Measurements from ENCODE around the gene NECTIN3. TPM values are rescaled to one million over a fixed set of nuclear protein-coding genes. Genes with fewer than 3 reads are reported as not detected.

Gene NECTIN3
- total and polyA plus RNA-seq, 2 of the 4 experiments (the other 2 are of a cell fraction): 34.7 to 155 TPM

DNA sequence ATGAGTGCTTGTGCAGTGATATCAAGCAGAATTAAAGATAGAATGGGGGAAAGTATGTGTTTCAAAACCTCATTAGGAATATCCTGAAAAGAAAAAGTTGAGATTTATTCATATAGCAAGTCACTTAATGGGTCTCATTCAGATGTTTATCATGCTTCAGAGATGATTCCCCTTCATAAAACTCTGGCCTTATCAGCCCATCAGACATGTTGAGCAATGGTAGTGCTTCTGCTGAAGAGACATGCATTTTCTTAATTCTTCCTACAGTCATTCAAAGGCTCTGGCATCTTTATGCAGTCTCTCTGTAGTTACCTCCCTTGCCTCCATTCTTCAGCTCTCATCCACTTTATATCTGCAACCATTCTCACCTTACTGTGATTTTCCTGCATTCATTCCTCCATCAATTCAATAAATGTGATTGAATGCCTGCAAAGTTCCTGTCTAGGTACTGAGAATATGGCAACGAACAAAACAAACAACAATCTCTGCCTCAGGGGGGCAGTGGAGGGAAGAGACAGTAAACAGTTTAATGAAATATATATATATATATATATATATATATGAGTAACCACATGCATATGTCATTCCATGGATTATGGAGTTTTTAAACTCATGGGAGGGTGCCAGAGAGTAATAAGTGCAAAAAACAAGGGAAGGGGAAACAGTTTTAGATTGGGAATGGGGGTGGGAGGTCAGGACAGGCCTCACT, 138.5 kb downstream of the NECTIN3 start:
- no peak overlapping the region for H2AK9ac ChIP-seq (replicated peaks; ENCODE audit: low read depth, low read length, poor library complexity)
- ATAC-seq (ENCODE audit: low read depth) (peak; percentile 67), DNase-seq (peak; percentile 76)
- CTCF ChIA-PET: no interaction called here
- H3K27ac ChIP-seq (ENCODE audit: insufficient read depth, low read length): no peak overlapping the region
- H3K4me3 ChIP-seq (ENCODE audit: insufficient read depth, low read depth, low read length): no peak overlapping the region
- H3K9ac ChIP-seq (ENCODE audit: low read depth, low read length): no peak overlapping the region
- no peaks in the 10 kb centered on the region for H3K36me3 ChIP-seq (ENCODE audit: control insufficient read depth, insufficient read depth, low read length)
- no peaks in the 10 kb centered on the region for H3K9me3 ChIP-seq (ENCODE audit: control insufficient read depth, insufficient read depth, low read length)
- no peak overlapping the region for H3K14ac ChIP-seq (replicated peaks; ENCODE audit: low read depth, low read length)
- in situ Hi-C loops (cut with MboI; ENCODE audit: low sequenced_read_pairs): no loop called here
- POLR2A ChIA-PET (ENCODE audit: unreplicated experiment): no interaction called here
- no peak overlapping the region for H4K5ac ChIP-seq (ENCODE audit: low read depth, low read length)
- H3K27me3 ChIP-seq (ENCODE audit: control insufficient read depth, insufficient read depth, low read length): no peaks in the 10 kb centered on the region
- no peak overlapping the region for H3K23ac ChIP-seq (ENCODE audit: low read depth, low read length)
- H3K56ac ChIP-seq (ENCODE audit: extremely low read depth, insufficient read depth, low read length): no peak overlapping the region
- H3K4ac ChIP-seq (ENCODE audit: low read depth, low read length): no peak overlapping the region; the same call in 1 of the 2 replicates
- dilution Hi-C loops (cut with HindIII; ENCODE audit: low sequenced_read_pairs, unreplicated experiment): no loop called here
- no CpG with 5 or more reads among the region's 1 CpG for WGBS, 2 experiments (ENCODE audit: extremely low coverage in 2 of 2, insufficient read length in 1 of 2)
- H3K79me1 ChIP-seq (ENCODE audit: low read depth in 1 of 2, low read length in 2 of 2): no peaks in the 10 kb centered on the region
- peak overlapping the region; percentile 39; the same call in 1 of the 2 replicates for H3K4me2 ChIP-seq (ENCODE audit: low read depth, low read length)
- no peak overlapping the region for H4K91ac ChIP-seq (ENCODE audit: insufficient read depth, low read depth, low read length)
- no peak overlapping the region for H2BK15ac ChIP-seq (ENCODE audit: low read depth, low read length)
- no peak overlapping the region for H4K8ac ChIP-seq (ENCODE audit: low read depth in 2 of 2, low read length in 2 of 2)
- peak overlapping the region; percentile 29 for H2BK5ac ChIP-seq (ENCODE audit: low read depth, low read length, poor library complexity, severe bottlenecking)
- H3K4me1 ChIP-seq (ENCODE audit: control insufficient read depth, insufficient read depth, low read length): peaks cover 5% of the 10 kb centered on the region
- BruUV-seq (replicated peaks): no TSS peak
- no peak overlapping the region for H2AK5ac ChIP-seq (ENCODE audit: low read depth, low read length)
- H2BK20ac ChIP-seq (ENCODE audit: low read depth, low read length): no peak overlapping the region
- no peak overlapping the region for H2BK120ac ChIP-seq (ENCODE audit: low read depth, low read length)
- no peak overlapping the region; the same call in 1 of the 2 replicates for H3K18ac ChIP-seq (ENCODE audit: low read depth, low read length)
- intact Hi-C loops (cut with micrococcal nuclease): no loop called here
- TF ChIP-seq CEBPB (IDR thresholded peaks at IDR 0.05; ENCODE audit: low read depth, low read length) (peak; percentile 91), RCOR1 (IDR thresholded peaks at IDR 0.05; ENCODE audit: insufficient replicate concordance, low read length) (no peak), NFE2L2 (IDR thresholded peaks at IDR 0.05; ENCODE audit: low read depth, low read length) (no peak)
- TF ChIP-seq, protein P1, sequence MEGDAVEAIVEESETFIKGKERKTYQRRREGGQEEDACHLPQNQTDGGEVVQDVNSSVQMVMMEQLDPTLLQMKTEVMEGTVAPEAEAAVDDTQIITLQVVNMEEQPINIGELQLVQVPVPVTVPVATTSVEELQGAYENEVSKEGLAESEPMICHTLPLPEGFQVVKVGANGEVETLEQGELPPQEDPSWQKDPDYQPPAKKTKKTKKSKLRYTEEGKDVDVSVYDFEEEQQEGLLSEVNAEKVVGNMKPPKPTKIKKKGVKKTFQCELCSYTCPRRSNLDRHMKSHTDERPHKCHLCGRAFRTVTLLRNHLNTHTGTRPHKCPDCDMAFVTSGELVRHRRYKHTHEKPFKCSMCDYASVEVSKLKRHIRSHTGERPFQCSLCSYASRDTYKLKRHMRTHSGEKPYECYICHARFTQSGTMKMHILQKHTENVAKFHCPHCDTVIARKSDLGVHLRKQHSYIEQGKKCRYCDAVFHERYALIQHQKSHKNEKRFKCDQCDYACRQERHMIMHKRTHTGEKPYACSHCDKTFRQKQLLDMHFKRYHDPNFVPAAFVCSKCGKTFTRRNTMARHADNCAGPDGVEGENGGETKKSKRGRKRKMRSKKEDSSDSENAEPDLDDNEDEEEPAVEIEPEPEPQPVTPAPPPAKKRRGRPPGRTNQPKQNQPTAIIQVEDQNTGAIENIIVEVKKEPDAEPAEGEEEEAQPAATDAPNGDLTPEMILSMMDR (conservative IDR thresholded peaks at IDR 0.05; ENCODE audit: low read depth, low read length): peak; percentile 17; the same call in 1 of the 2 replicates
- peaks cover 16% of the 10 kb centered on the region; the same call in 1 of the 2 replicates for H3K9me1 ChIP-seq (ENCODE audit: insufficient read depth, low read length)
- H4K20me1 ChIP-seq (ENCODE audit: insufficient read depth, low read length): no peaks in the 10 kb centered on the region
- H2AFZ ChIP-seq (replicated peaks; ENCODE audit: low read length, poor library complexity): no peak overlapping the region

Measured in IMR-90 (cell line).